Embryonic facial prominence (tissue), 1 donor: ENCODE measurements around the gene CHID1.

Source experiments
- DNase-seq: peaks from one replicate; pipeline ENCODE4 v3.0.0-alpha.2; 2016; ENCODE audit errors: extremely low spot score

The CHID1 gene

DNA sequence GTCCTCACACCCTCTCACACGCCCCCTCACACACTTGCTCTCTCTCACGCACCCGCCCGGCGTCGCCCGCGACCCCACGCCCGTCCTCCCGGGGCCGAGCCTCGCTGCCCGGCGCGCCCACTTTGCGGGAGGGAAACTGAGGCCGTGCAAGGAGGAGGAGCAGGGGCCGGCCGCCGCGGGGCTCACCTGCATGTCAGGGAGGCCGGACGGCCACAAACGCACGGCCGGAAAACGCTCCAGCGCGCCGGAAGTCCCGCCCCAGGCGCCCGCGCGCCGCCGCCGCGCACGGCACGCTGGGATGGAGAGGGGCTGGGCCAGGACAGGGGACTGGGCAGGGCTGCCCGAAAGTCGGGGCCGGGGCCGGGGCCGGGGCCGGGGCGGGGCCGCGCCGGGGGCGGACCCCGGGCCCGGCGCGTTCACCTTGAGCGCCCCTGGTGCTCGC is at the start of gene CHID1:
Gene CHID1 (minus strand): TSS at position 222 of the 442 bp plus-strand sequence. CDS start 5,994 bp downstream, outside the sequence.
- DNase-seq: peak; percentile 25

DNA sequence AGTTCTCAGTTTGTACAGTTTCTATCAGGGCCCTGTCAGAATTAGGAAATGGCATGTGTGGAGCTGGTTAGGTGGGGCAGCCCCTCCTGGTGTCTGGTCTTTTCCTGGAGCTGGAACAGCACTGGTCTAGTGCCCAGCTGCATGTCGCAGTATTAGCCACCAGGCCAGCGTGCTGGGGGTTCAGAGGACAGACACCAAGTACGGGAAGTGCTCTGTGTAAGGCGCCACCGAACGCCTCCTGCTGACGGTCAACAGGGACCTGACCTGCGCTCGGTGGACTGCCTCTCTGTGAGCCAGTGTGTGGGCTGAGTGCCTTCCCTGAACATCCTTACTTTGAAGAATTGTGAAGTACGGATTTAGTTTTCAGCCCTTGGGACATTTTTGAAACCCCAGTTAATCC is 49.0 kb upstream of the CHID1 start:
- DNase-seq: no peak

DNA sequence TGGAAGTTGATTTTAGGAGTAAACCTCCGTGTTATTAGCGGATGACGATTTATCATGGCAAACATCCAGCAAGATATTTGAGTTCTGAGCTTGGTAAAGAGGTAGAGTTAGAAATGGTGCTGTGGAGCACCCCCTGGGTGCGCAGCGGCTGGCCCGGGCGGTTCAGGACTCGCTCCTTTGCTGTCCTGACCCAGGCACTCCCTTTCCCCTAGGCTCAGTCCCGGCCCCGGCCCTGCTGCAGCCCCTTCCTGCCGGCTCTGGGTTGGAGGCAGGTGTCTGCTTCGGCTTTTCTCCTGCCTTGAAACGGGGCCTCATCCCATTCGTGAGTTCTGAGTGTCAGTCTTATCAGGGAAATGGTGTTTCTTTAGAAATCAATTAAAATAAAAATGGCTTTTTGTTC is 48.4 kb upstream of the CHID1 start:
- no peak for DNase-seq

DNA sequence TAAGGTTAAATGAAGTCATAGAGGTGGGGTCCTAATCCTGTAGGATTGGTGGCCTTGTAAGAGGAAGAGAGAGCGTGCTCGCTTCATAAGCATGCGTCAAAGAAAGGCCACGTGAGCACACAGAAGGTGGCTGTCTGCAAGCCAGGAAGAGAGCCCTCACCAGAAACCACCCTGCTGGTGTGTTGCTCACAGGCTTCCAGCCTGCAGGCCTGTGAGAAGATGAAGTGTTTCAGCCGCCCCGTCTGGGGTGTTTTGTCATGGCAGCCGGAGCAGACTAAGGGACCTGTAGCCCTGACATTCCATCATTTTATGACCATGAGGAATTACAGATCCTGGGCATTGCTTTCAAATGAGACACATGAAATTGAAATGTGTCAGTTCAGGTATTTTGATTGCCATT is 47.5 kb upstream of the CHID1 start:
- DNase-seq: no peak

DNA sequence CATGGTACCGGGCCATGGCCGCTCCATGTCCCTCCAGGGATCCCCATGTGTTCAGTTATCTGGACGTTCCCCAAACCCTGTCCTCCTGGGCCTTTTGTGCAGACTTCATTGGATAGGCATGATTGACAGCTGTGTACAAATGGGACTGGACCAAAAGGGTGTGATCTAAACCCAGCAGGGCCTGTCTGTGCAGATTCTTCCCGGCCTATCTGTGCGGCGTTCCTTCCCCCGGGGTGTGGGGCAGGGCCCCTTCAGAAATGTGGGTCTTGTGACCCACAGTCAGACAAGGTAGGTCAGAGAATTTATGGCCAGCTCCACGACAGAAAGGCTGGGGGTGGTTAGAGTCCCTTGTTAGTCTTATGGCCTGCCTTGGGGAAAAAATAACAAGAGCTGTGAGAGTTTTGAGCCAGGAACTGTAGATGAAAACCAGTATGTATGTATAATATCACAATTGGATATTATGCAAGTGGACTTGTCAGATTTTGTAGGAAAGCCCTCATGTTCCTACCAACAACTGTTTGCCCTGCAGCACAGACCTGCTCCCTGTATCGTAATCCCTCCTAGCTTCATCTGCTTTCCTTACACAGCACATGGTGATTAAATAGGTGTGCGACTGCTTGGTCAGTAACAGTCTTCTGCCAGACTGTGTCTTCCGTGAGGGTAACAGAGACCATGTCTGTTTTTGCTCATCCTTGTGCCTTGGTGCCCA is 46.8 kb upstream of the CHID1 start:
- DNase-seq: no peak

DNA sequence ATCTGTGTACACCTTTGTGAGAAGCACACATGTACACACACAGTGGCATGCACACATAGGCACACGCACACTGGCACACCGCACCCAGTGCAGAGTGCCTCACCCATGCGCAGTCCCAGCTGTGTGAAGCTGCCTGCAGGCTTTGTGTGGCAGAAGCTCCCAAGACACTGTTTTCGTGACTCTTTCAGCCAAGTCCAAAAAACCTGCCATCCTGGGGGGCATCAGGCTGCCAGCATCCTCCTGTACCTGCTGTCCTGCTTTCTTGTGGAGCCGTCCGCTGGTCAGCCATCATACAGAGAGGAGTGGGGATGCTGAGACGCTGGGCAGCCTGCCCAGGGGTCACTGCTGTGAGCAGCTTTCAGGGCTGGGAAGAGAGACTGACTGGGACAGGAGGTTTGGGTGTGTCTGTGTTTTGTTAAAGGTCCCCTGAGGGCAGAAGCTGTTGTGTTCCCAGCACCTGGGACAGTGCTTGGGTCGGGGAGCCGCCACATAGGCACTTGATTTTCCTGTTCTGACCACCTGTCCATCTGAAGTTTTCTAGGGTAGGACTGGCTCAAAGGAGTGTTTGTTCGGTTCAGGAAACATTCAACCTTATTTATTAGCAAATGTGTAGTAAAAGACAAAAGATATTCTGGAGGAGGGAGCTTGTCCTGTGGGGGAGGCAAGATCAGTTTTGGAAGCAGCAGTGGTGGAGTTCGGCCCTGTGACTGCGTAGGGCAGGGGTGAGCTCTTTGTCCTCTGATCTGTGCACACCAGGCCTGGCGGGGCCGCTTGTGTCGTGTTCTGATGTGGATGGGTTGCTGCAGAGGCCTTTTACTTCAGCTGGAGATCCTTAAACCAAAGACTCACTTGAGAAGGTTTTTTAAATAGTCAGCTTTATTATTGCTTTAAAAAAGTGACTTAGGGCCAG is 44.8 kb upstream of the CHID1 start:
- no peak for DNase-seq

DNA sequence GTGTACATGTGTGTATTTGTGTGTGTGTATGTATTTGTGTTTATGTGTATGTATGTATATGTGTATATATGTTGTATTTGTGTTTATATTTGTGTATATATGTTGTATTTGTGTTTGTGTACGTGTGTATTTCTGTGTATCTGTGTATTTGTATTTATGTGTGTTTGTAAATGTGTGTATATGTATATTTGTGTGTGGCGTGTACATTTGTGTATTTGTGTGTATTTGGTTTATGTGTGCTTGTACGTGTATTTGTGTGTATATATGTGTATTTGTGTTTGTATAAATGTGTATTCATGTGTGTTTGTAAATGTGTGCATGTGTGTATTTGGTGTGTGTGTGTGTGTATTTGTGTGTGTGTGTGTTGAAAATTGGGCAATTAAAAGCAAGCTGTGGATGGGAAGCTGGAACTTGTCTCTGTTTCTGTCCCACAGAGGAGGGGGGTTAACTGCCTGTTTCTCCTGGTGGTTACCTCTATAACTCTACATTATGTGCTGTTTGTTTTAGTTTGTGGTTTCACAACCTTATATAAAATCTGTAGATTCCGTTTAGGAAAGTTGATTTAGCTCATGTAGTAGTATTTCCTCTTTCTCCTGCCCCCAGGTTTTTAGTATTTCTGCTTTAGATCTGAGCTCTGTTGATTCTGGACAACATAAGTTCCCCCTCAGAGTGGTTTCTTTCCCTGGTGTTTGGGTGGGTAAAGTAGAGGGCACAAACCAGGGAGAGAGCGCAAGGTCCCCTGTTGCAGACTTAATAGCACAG is 44.0 kb upstream of the CHID1 start:
- no peak for DNase-seq

DNA sequence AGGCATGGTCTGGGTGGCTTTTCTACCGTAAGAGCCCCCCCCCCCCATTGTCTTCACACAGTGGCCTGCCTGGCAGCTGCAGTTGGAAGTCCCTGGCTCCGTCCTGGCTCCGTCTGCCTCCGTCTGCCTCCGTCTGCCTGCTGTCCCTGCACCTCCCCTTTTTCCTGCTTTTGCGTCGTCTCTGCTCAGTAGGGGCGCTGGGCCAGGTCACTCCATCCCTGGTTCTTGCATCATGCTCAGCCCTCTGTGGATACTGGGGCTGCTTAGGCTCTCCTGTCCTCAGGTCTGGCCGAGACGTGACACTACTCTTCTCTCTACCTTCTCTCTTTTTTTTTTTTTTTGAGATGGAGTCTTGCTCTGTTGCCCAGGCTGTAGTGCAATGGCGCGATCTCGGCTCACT is 42.9 kb upstream of the CHID1 start:
- DNase-seq: no peak

DNA sequence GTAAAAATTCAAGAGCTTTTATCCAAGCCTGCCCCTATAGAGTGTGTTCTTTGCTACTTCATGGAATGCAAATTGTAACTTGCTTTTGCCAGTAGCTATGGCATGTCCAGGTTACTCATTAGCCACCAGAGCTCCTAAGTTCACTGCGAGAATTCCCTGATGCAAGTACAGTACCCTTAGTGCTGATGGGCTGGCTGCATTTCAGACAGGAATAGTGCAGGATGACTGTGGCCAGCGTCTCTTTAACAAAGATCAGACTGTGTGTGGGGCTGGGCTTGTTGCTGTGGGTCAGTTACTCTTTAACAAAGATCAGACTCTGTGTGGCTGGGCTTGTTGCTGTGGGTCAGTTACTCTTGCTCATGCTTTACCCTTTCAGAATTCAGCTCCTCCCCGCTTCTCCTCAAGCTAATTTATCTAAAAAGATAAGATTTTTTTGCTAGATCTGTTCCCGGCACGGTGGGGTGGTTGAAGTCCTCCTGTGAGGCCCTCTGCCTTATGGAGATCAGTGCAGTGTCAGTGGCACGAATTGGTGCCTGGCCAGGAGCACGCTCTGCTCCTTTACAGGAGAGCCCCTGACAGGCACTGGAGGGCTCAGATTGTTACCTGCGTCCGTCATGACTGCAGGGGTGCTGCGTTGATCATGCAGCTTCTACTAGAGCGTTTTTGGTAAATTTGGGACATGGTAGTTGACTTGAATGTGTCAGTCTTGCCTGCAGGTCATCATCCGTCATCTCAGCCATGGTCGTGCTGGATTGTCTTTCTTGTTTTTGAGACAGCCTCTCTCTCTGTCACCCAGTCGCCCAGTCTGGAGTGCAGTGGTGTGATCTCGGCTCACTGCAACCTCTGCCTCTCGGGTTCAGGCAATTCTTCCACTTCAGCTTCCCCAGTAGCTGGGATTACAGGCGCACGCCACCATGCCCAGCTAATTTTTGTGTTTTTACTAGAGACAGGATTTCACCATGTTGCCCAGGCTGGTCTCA is 42.1 kb upstream of the CHID1 start:
- no peak for DNase-seq

DNA sequence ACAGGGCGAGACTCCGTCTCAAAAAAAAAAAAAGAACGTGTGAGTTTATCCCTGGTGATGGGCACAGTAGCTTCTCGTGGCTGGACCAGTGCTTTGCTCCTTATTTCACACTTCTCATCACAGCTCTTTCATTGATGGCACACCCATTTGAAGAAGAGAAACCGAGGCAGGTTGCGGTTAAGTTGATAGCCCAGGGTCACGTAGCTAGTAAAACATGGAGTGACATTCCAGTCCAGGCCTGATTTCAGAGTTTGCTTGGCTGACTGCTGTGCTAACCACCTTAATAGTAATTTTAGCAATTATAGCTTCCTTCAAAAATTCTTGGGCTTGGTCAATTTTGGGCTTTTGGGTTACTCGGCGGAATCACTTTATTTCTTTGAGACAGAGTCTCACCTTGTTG is 40.9 kb upstream of the CHID1 start:
- DNase-seq: no peak

DNA sequence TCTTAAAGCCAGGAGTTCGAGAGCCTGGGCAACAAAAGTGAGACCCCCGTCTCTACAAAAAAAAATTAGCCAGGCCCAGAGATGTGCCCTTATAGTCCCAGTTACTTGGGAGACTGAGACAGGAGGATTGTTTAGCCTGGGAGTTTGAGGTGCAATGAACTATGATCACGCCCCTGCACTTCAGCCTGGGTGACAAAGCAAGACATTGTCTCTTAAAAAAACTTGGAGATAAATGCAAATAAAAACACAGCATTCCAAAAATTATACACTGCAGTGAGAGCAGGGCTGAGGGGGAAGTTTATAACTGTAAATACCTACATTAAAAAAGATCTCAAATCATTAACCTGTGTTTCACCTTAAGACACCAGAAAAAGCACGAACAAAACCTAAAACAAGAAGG is 37.1 kb upstream of the CHID1 start:
- no peak for DNase-seq

DNA sequence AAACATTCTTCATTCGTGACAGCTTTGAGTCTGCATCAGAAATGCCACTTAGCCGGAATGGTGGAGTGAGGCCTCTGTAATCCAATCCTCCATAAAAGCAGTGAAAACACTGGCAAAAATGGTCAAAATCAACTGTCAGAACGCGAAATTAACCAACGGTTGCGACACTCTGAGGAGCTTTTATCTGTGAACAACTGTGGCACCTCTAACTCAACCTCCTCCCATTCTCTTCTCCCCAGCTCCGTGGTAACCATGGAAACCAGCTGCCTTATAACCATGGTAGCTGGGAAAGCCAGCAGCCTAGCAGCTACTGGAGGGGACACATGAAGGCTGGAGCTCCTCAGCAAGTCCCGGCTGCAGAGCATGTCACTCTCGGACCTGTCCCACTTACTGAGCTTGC is 35.4 kb upstream of the CHID1 start:
- DNase-seq: no peak

DNA sequence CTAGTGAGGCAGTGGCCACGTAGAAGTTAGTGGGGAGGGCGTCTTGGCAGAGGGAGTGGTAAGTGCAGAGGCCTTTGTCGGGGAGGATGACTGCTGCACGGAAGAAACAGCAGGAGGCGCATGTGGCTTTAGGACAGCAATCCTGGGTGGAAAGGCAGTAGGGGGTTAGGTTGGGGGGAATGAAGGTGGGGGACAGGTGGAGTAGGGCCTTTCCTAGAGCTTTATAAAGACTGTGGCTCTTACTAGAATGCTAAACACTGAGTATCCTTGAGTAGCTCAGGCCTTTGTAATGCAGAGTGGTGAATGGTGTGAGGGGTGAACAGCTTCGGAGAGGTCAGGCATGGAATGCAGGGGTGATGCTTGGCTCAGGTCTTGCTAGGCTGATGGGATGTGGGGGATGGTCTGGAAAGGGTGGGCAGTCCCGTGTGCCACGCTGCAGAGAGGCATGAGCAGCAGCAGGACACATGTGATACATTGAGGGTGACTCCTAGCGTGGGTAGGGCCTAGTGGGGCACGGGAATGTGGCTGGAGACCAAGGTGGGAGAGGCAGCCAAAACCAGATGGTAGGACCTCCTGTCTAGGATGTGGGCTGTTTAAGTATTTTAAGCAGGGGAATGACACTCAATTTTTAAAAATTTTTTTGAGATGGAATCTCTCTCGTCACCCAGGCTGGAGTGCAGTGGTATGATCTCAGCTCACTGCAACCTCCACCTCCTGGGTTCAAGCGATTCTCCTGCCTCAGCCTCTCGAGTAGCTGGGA is 34.3 kb upstream of the CHID1 start:
- no peak for DNase-seq

DNA sequence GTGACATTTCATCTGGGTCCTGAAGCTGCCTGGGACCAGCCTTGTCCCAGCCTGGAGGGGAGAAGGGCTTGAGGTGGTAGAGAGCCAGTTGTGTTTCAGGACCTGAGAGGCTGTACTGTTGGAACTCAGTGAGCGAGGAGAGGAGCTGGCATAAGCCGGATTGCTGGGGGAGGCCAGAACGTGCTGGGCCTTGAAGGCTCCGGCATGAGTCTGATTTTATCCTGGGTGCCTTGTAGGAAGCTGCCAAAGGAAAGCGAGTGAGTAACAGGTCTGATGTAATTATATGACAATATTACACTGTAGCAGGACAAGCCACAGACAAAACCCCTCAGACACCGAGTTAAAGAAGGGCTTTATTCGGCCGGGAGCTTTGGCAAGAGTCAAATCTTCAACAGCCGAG is 32.2 kb upstream of the CHID1 start:
- no peak for DNase-seq

DNA sequence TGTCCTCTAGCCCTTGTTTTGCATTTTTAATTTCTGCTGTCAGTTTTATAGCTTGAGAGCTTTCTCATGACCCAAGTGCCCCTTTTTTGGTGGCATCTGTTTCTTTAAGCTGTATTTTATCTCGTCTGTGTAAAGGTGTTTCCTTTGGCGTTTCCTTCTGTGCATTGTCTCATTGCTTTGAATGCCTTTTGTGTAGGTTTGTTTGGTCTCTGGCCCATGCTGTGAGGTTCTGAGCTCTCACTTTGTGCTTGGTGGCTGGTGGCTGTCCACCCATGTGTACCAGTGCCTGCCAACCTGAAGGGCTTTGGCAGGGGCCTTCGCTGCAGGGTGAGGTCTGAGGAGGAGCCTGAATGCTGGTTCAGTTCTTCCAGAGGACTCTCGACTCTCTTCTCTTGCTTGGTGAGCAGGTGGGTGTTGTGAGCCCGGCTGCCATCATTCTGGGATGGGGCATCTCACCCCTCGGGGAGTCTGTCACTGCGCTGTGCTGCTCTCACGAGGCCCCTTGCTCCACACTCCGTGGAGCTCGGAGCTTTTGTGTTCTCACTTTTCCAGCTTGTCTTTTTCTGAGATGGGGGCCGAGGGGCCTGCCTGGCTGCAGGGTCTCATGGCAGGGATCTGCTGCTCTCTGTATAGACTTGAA is 30.0 kb upstream of the CHID1 start:
- no peak for DNase-seq

DNA sequence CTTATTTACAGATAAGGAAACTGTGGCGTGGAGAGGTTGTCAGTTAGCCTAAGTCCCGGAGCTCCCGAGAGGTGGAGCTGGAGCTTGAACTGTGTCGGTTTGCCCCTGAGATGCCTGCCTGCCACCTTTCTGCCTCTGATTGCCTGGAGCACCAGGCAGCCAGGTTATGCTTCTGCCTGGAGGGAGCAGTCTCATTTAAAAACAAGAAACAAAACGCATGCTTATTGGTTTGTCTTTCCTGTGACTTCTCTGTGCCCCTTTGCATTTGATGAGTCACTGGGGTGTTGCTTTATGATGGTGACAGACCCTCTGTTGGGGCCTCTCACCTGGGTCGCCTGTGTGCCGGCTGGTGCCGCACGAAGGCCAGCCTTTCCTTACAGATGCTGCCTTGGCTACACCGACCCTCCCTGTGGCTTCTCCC is 27.2 kb upstream of the CHID1 start:
- no peak for DNase-seq

DNA sequence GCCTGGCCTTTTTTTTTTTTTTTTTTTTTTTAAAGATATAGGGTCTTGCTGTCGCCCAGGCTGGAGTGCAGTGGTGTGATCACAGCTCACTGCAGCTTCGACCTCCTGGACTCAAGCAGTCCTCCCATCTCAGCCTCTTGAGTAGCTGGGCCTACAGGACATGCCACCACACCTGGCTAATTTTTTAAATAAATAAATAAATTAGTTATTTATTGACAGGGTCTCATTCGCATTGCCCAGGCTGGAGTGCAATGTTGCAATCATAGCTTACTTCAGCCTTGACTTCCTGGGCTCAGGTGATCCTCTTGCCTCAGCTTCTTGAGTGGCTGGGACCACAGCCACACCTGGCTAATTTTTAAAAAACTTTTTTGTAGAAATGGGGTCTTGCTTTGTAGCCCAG is 25.6 kb upstream of the CHID1 start:
- DNase-seq: no peak

DNA sequence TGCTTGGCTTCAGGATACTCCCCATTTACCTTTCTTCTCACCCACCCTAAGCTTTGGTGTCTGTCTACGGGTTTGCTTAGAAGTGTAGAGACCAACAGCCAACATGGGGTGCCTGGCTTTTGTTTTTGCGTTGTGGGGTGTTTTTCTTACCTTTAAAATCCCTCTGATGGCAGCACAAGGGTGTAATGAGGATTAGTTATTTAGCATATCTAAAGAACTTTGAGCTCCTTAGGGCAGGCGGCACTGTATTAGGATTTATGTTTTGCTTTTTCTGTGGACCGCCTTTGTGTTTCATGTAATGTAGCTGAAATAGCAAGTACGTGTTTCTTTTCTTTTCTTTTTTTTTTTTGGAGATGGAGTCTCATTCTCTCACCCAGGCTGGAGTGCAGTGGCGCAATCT is 23.9 kb upstream of the CHID1 start:
- DNase-seq: no peak

DNA sequence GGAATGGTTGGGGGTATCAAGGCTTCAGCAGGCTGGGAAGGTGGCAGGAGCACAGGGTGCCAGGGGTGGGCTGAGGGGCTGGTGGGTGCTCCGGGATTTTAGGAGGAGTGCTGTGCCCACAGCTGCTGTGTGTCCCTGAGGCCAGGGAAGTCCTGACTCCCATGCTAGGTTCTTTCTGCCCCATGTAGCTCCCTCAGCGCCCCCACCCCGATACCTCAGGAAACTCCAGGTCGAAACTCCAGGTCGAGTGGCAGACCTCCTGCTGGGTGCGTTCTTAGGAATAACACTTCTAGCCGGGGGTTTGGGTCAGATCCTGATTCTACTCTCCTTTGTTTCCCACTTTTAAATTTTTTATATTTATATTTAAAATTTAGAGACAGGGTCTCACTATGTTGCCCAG is 23.3 kb upstream of the CHID1 start:
- DNase-seq: no peak
